Measurements from ENCODE around the gene EIF2B4. TPM values are rescaled to one million over a fixed set of nuclear protein-coding genes. Genes with fewer than 3 reads are reported as not detected.
"Not testable (repeated sequence)": the region's sequence is repeated elsewhere in the genome, so short reads cannot be mapped to it uniquely, and the experiment has no call there.

The EIF2B4 gene
- total RNA-seq, 2 donors from 2014 or later, result 29.8 to 33.2 TPM

DNA sequence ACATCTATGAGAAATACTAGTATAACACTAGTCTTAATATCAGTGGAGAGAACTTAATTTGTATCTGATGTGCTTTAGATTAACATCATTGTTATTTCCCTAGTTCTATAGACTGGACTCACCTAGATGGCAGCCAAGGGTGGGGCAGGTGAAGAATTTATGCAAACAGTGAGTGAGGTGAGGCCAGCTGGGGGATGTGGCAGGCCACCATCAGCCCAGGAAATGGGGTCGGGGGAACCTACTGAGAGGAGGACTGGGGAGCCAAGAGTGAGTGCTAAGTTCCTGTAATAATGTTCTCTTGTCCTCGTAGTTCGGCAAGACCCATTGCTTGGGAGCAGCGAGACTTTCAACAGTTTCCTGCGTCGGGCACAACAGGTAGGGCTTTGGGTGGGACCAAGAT lies 2.8 kb upstream of the EIF2B4 start:
- ATAC-seq (no peak), DNase-seq (no peak)
- peaks cover 32% of the 10 kb centered on the region for H3K4me1 Mint-ChIP-seq
- H3K36me3 Mint-ChIP-seq (ENCODE audit: low read depth), result peaks cover 6% of the 10 kb centered on the region
- H3K4me3 Mint-ChIP-seq, result peak overlapping the region; percentile 49
- H3K27ac Mint-ChIP-seq, result no peak overlapping the region
- no peaks in the 10 kb centered on the region for H3K27me3 Mint-ChIP-seq
- no peaks in the 10 kb centered on the region for H3K9me3 ChIP-seq (ENCODE audit: control insufficient read depth, low read length, poor library complexity, severe bottlenecking)

GRCh38 chr2:27370816-27371620 lies 880 bp upstream of the EIF2B4 start:
- peak in 1 of 3 donors; percentile 9 for DNase-seq
- H3K9me3 ChIP-seq (ENCODE audit: control insufficient read depth, low read length, poor library complexity, severe bottlenecking), result no peaks in the 10 kb centered on the region
- Mint-ChIP-seq H3K4me1 (peaks cover 29% of the 10 kb centered on the region), H3K27me3 (no peaks in the 10 kb centered on the region), H3K36me3 (ENCODE audit: low read depth) (peaks cover 2% of the 10 kb centered on the region), H3K4me3 (peak overlapping the region; percentile 95), H3K27ac (peak overlapping the region; percentile 94)
- ATAC-seq, result peak; percentile 7

DNA sequence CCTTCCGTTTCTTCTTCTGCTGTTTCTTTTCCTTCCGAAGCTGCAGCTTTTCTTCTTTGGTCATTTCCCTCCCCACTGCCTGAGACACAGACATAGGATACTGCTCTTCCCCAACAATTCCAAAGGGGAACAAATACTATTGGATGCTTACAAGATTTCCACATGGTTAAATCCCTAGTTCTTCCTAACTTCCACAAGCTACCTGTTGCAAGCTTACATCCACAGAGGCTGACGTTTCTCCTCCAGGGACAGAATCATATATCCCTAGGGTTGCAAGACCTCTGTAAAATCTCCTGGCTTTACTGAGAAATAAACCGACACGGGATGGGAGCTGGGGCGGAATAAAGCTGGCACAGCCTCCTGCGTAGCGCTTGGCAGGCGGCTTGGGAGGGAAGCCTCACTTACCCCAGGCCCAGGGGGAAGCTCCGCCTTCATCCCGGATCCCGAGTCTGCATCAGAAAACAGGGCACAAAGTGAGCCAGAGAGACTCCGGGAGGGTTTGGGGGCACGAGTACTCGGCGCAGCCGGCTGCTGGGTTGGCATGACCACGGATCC lies 590 bp downstream of the EIF2B4 start:
- ATAC-seq (no peak), DNase-seq (no peak)
- no peaks in the 10 kb centered on the region for H3K9me3 ChIP-seq (ENCODE audit: control insufficient read depth, low read length, poor library complexity, severe bottlenecking)
- Mint-ChIP-seq H3K27ac (peak overlapping the region; percentile 94), H3K36me3 (ENCODE audit: low read depth) (peaks cover 2% of the 10 kb centered on the region), H3K4me3 (peak overlapping the region; percentile 95), H3K27me3 (no peaks in the 10 kb centered on the region), H3K4me1 (peaks cover 29% of the 10 kb centered on the region)

- Mint-ChIP-seq H3K27me3 (no peaks in the 10 kb centered on the region), H3K27ac (no peak overlapping the region), H3K4me1 (peaks cover 4% of the 10 kb centered on the region), H3K36me3 (ENCODE audit: low read depth) (no peaks in the 10 kb centered on the region), H3K4me3 (no peak overlapping the region)
- ATAC-seq (no peak), DNase-seq (no peak)
- no peaks in the 10 kb centered on the region for H3K9me3 ChIP-seq (ENCODE audit: control insufficient read depth, low read length, poor library complexity, severe bottlenecking)
These were observed 6.2 kb downstream of the EIF2B4 start for GRCh38 chr2:27363933-27364332.

GRCh38 chr2:27362678-27363420 lies 7.3 kb downstream of the EIF2B4 start:
- DNase-seq (no peak), ATAC-seq (no peak)
- Mint-ChIP-seq H3K36me3 (ENCODE audit: low read depth) (no peaks in the 10 kb centered on the region), H3K4me1 (peaks cover 4% of the 10 kb centered on the region), H3K27ac (no peak overlapping the region), H3K27me3 (no peaks in the 10 kb centered on the region), H3K4me3 (no peak overlapping the region)
- no peaks in the 10 kb centered on the region for H3K9me3 ChIP-seq (ENCODE audit: control insufficient read depth, low read length, poor library complexity, severe bottlenecking)

- H3K27me3 Mint-ChIP-seq, result no peaks in the 10 kb centered on the region
- H3K9me3 ChIP-seq (ENCODE audit: control insufficient read depth, low read length, poor library complexity, severe bottlenecking), result no peaks in the 10 kb centered on the region
- DNase-seq (peak; percentile 79 to 84 (median 80)), ATAC-seq (peak; percentile 85)
- peaks cover 4% of the 10 kb centered on the region for H3K36me3 Mint-ChIP-seq (ENCODE audit: low read depth)
- peaks cover 31% of the 10 kb centered on the region for H3K4me1 Mint-ChIP-seq
- peak within 1 kb of the TSS; percentile 99 for H3K4me3 Mint-ChIP-seq
- H3K27ac Mint-ChIP-seq, result peak within 1 kb of the TSS; percentile 100
These were observed 13.6 kb downstream of the EIF2B4 start, which contains the start of gene GTF3C2 for GRCh38 chr2:27356382-27357181. GTF3C2 (minus strand) TSS chr2:27356764; CDS start chr2:27343554, 13,210 bp downstream.

DNA sequence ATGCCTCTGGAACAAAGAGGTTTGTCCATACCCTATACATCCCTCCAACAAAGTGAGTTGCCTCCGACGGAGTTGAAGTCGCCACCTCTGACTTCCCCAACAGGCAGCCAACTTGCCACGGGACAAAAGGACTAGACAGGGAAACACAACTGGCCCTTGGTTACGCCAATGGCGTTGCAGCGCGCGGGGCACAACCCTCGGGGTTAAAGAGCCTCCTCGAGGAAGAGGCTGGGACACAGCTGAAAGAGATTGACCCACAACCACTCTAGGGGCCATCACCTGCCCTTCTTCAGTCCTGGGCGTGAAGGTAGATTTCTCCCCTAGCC lies 14.1 kb downstream of the EIF2B4 start:
- Mint-ChIP-seq H3K27me3 (no peaks in the 10 kb centered on the region), H3K4me1 (peaks cover 34% of the 10 kb centered on the region), H3K27ac (peak overlapping the region; percentile 100), H3K4me3 (peak overlapping the region; percentile 99), H3K36me3 (ENCODE audit: low read depth) (peaks cover 4% of the 10 kb centered on the region)
- DNase-seq (peak; percentile 26 to 37 (median 34)), ATAC-seq (peak; percentile 22)
- H3K9me3 ChIP-seq (ENCODE audit: control insufficient read depth, low read length, poor library complexity, severe bottlenecking), result no peaks in the 10 kb centered on the region

DNA sequence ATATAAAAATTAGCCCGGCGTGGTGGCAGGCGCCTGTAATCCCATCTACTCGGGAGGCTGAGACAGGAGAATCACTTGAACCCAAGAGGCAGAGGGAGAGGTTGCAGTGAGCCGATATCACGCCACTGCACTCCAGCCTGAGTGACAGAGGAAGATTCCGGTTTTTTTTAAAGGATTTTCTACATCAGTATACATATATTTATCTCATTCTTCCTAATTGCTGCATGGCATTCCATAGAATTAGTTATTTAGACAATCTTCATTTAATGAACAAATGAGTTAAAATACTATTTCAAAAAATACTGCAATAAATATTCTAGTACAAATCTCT lies 15.6 kb downstream of the EIF2B4 start:
- Mint-ChIP-seq H3K36me3 (ENCODE audit: low read depth) (peaks cover 4% of the 10 kb centered on the region), H3K4me3 (no peak overlapping the region), H3K27ac (peak overlapping the region; percentile 100), H3K4me1 (peaks cover 37% of the 10 kb centered on the region), H3K27me3 (no peaks in the 10 kb centered on the region)
- DNase-seq (no peak), ATAC-seq (no peak)
- H3K9me3 ChIP-seq (ENCODE audit: control insufficient read depth, low read length, poor library complexity, severe bottlenecking), result no peaks in the 10 kb centered on the region

- no peak overlapping the region for H3K4me3 Mint-ChIP-seq
- peak overlapping the region; percentile 100 for H3K27ac Mint-ChIP-seq
- H3K27me3 Mint-ChIP-seq, result no peaks in the 10 kb centered on the region
- no peak for ATAC-seq
- peaks cover 39% of the 10 kb centered on the region for H3K4me1 Mint-ChIP-seq
- no peak for DNase-seq
- no peaks in the 10 kb centered on the region for H3K9me3 ChIP-seq (ENCODE audit: control insufficient read depth, low read length, poor library complexity, severe bottlenecking)
- peaks cover 4% of the 10 kb centered on the region for H3K36me3 Mint-ChIP-seq (ENCODE audit: low read depth)
These were observed 16.2 kb downstream of the EIF2B4 start for GRCh38 chr2:27353762-27354596.

DNA sequence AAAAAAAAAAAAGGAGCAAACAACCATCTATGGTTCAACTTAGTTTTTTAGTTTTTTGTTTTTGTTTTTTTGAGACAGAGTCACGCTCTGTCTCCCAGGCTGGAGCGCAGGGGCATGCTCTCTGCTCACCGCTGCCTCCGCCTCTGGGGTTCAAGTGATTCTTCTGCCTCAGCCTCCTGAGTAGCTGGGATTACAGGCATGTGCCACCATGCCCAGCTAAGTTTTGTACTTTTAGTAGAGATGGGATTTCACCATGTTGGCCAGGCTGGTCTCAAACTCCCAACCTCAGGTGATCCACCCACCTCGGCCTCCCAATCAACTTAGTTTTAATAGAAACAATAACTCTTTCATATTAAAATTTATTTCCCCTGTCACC lies 16.8 kb downstream of the EIF2B4 start:
- H3K9me3 ChIP-seq (ENCODE audit: control insufficient read depth, low read length, poor library complexity, severe bottlenecking); DNase-seq; H3K27me3 Mint-ChIP-seq; H3K4me3 Mint-ChIP-seq; H3K36me3 Mint-ChIP-seq (ENCODE audit: low read depth); ATAC-seq: not testable (repeated sequence)
- Mint-ChIP-seq H3K27ac (peak overlapping the region; percentile 100), H3K4me1 (peaks cover 39% of the 10 kb centered on the region)

DNA sequence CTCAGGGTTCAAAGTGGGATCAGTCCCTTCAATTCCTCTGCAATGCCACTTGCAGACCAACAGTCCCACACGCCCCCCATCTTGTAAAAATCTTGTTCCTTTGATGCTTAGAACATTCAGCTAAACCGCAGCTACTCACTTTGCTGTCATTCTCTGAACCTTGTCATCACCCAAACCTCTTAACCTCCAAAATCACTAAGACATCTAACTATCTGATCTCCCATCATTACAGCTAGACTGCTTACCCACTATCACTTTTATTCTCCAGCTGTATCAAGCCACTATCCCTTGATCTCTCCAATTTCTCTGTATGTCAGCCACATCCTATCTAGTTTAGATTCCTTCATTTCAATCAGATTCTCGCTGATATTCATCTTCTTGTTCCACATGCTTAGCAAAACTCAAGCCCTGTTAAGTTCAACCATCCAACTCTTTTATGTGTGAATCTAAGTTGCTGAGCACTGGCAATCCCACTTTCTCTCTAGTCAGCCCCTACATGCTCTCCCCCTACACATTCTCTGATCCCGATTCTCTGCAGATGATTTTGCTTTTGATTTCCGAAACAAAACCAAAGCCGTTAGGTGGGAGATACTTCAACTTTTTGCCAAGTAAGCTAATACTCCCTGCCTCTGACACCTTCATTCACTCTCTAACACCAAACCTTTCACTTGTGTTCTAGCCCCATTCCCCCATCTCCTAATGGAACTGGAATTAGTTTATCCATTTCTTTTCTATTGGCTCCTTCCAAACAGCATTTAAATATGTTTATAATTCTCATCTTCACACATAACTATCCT lies 18.1 kb downstream of the EIF2B4 start:
- peak overlapping the region; percentile 15 for H3K4me3 Mint-ChIP-seq
- DNase-seq (no peak), ATAC-seq (no peak)
- peaks cover 4% of the 10 kb centered on the region for H3K36me3 Mint-ChIP-seq (ENCODE audit: low read depth)
- no peaks in the 10 kb centered on the region for H3K9me3 ChIP-seq (ENCODE audit: control insufficient read depth, low read length, poor library complexity, severe bottlenecking)
- H3K27ac Mint-ChIP-seq, result peak overlapping the region; percentile 93
- H3K27me3 Mint-ChIP-seq, result no peaks in the 10 kb centered on the region
- peaks cover 41% of the 10 kb centered on the region for H3K4me1 Mint-ChIP-seq
